Nephron (organoid): Measurements from ENCODE around the gene GARNL3.

ENCODE experiments used
- H3K27ac Mint-ChIP-seq, 3 experiments: 2 replicates each; pipeline ENCODE4 v1.8.0; 2020; ENCODE audit warnings: mixed read lengths in 3 of 3, mild to moderate bottlenecking in 2 of 3, moderate library complexity in 1 of 3
- H3K27me3 Mint-ChIP-seq: 2 replicates; pipeline ENCODE4 v1.8.0; 2021; ENCODE audit warnings: low read depth, mild to moderate bottlenecking, moderate library complexity, mixed read lengths
- H3K36me3 Mint-ChIP-seq: 2 replicates; pipeline ENCODE4 v1.8.0; 2020; ENCODE audit warnings: low read depth, mixed read lengths
- H3K4me1 Mint-ChIP-seq: 2 replicates; pipeline ENCODE4 v1.8.0; 2020; ENCODE audit warnings: mixed read lengths
- H3K4me3 Mint-ChIP-seq, 3 experiments: 2 replicates each; pipeline ENCODE4 v1.8.0; 2020; ENCODE audit warnings: mild to moderate bottlenecking in 3 of 3, mixed read lengths in 3 of 3, moderate library complexity in 2 of 3
- H3K9me3 Mint-ChIP-seq: 2 replicates; pipeline ENCODE4 v1.8.0; 2020; ENCODE audit warnings: mixed read lengths
- TF ChIP-seq, protein P1 (sequence below), 3 experiments: fragments of 200-600 bp; sonication (generic); IDR thresholded peaks; one replicate each; pipeline ENCODE4 v1.5.0; 2021; ENCODE audit warnings: antibody characterized with exemption in 3 of 3; ENCODE audit not compliant: unreplicated experiment in 3 of 3

Gene GARNL3

GRCh38 chr9:127437497-127438264 is 173.1 kb downstream of the GARNL3 start:
- H3K36me3 Mint-ChIP-seq, result peaks cover 82% of the 10 kb centered on the region
- H3K4me3 Mint-ChIP-seq, result no peak overlapping the region
- no peaks in the 10 kb centered on the region for H3K9me3 Mint-ChIP-seq
- no peak overlapping the region for H3K27ac Mint-ChIP-seq
- H3K4me1 Mint-ChIP-seq, result no peaks in the 10 kb centered on the region
- TF ChIP-seq, protein P1, sequence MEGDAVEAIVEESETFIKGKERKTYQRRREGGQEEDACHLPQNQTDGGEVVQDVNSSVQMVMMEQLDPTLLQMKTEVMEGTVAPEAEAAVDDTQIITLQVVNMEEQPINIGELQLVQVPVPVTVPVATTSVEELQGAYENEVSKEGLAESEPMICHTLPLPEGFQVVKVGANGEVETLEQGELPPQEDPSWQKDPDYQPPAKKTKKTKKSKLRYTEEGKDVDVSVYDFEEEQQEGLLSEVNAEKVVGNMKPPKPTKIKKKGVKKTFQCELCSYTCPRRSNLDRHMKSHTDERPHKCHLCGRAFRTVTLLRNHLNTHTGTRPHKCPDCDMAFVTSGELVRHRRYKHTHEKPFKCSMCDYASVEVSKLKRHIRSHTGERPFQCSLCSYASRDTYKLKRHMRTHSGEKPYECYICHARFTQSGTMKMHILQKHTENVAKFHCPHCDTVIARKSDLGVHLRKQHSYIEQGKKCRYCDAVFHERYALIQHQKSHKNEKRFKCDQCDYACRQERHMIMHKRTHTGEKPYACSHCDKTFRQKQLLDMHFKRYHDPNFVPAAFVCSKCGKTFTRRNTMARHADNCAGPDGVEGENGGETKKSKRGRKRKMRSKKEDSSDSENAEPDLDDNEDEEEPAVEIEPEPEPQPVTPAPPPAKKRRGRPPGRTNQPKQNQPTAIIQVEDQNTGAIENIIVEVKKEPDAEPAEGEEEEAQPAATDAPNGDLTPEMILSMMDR (IDR thresholded peaks at IDR 0.05; ENCODE audit: unreplicated experiment in 3 of 3), result peak in 1 of 3 experiments; percentile 13
- no peaks in the 10 kb centered on the region for H3K27me3 Mint-ChIP-seq

- Mint-ChIP-seq H3K9me3 (no peaks in the 10 kb centered on the region), H3K27me3 (no peaks in the 10 kb centered on the region), H3K27ac (no peak overlapping the region), H3K4me1 (no peaks in the 10 kb centered on the region), H3K4me3 (no peak overlapping the region), H3K36me3 (peaks cover 80% of the 10 kb centered on the region)
- TF ChIP-seq, protein P1 (IDR thresholded peaks at IDR 0.05; ENCODE audit: unreplicated experiment in 3 of 3), result no peak
Observed at GRCh38 chr9:127438394-127438793, 173.8 kb downstream of the GARNL3 start.
